Caco-2 (cell line): ENCODE results near the gene RAPGEF2. TPM values are rescaled to one million over a fixed set of nuclear protein-coding genes. Genes with fewer than 3 reads are reported as not detected.
"Not testable (repeated sequence)": the region's sequence is repeated elsewhere in the genome, so short reads cannot be mapped to it uniquely, and the experiment has no call there.

Source experiments
- BruUV-seq: library from RNA; stranded (reverse); fragments of 400-500 nt; replicated peaks from 2 replicates; lab custom pipeline; 2021; lab: Mats Ljungman, UMichigan
- CTCF ChIA-PET: fragments of 300-600 bp; sonication (Branson Sonifier 250); formaldehyde crosslinking; loops from one replicate; lab custom pipeline; 2022; ENCODE audit warnings: antibody characterized with exemption; lab: Charles Lee
- POLR2A ChIA-PET: fragments of 300-600 bp; sonication (Branson Sonifier 250); formaldehyde crosslinking; loops from one replicate; lab custom pipeline; 2022; ENCODE audit warnings: antibody characterized with exemption; lab: Charles Lee
- DNase-seq, 2 experiments: peaks; one replicate each; pipeline versions ENCODE4 v3.0.0 to v3.0.0-alpha.2; 2020 to 2022
- H3K27me3 ChIP-seq: replicated peaks from 2 replicates; pipeline ENCODE4 v1.6.0; 2011; ENCODE audit warnings: low read length; ENCODE audit not compliant: control insufficient read depth, insufficient read depth
- H3K36me3 ChIP-seq: 2 replicates; pipeline ENCODE4 v1.5.1; 2011; ENCODE audit warnings: low read length; ENCODE audit not compliant: control insufficient read depth, insufficient read depth
- H3K4me1 ChIP-seq: fragments of 250-450 bp; sonication (Bioruptor Pico); 2 replicates; pipeline ENCODE4 v1.5.1; 2020; ENCODE audit warnings: mild to moderate bottlenecking
- H3K4me3 ChIP-seq: 2 replicates; pipeline ENCODE4 v1.5.1; 2011; ENCODE audit warnings: low read depth, mild to moderate bottlenecking, control low read depth, low read length
- H3K9me3 ChIP-seq: fragments of 250-450 bp; sonication (Bioruptor Pico); 2 replicates; pipeline ENCODE4 v1.5.1; 2020; ENCODE audit warnings: mild to moderate bottlenecking, moderate library complexity
- H3K27ac Mint-ChIP-seq: one replicate; pipeline ENCODE4 v1.8.0; 2022; ENCODE audit warnings: mixed read lengths; ENCODE audit not compliant: unreplicated experiment
- H3K27me3 Mint-ChIP-seq: one replicate; pipeline ENCODE4 v1.8.0; 2022; ENCODE audit warnings: mixed read lengths; ENCODE audit not compliant: insufficient read depth, unreplicated experiment
- H3K36me3 Mint-ChIP-seq: one replicate; pipeline ENCODE4 v1.8.0; 2022; ENCODE audit warnings: mild to moderate bottlenecking, mixed read lengths; ENCODE audit not compliant: insufficient read depth, unreplicated experiment
- H3K4me1 Mint-ChIP-seq: one replicate; pipeline ENCODE4 v1.8.0; 2022; ENCODE audit warnings: low read depth, mixed read lengths; ENCODE audit not compliant: unreplicated experiment
- H3K4me3 Mint-ChIP-seq: one replicate; pipeline ENCODE4 v1.8.0; 2022; ENCODE audit warnings: mild to moderate bottlenecking, moderate library complexity, mixed read lengths; ENCODE audit not compliant: unreplicated experiment
- H3K9me3 Mint-ChIP-seq: one replicate; pipeline ENCODE4 v1.8.0; 2022; ENCODE audit warnings: mixed read lengths; ENCODE audit not compliant: unreplicated experiment
- intact Hi-C: fragments of 100-400 bp; cut with micrococcal nuclease; formaldehyde crosslinking; loops from one replicate; pipeline ENCODE4 v1.10.0; 2022; ENCODE audit not compliant: unreplicated experiment
- total RNA-seq: library from RNA; stranded (reverse); gene quantifications from 2 replicates; pipeline ENCODE4 v1.2.3, GENCODE V29; 2022
- TF ChIP-seq, protein P1 (sequence below), 2 experiments: fragments of 200-600 bp in 1 of 2; IDR thresholded peaks; 1 replicate in 1 of 2; 2 replicates in 1 of 2; pipeline versions ENCODE4 v1.5.1 to v1.8.0; 2011 to 2022; ENCODE audit warnings: antibody characterized with exemption in 1 of 2, control low read depth in 1 of 2, inconsistent platforms in 1 of 2, low read depth in 1 of 2, low read length in 1 of 2, mild to moderate bottlenecking in 1 of 2, moderate library complexity in 1 of 2; ENCODE audit not compliant: insufficient read depth in 1 of 2, severe bottlenecking in 1 of 2, unreplicated experiment in 1 of 2

Gene RAPGEF2
- total RNA-seq, 1 experiment from 2014 or later: 67.6 TPM

DNA sequence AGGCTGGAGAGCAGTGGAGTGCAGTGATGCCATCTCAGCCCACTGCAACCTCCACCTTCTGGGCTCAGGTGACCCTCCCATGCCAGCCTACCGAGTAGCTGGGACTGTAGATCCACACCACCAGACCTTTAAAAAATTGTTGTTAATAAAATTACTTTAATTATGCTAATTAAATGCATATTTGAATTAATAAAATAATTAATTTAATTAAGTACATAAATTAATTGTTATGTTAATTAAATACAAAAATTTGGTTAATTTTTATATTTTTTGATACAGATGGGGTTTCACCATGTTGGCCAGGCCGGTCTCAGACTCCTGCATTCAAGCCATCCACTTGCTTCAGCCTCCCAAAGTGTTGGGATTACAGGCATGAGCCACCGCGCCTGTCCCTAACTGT is 12.6 kb upstream of the RAPGEF2 start:
- Histone ChIP-seq H3K4me3 (no peak overlapping the region), H3K36me3 (no peaks in the 10 kb centered on the region), H3K4me1 (peaks cover 4% of the 10 kb centered on the region), H3K9me3 (peaks cover 4% of the 10 kb centered on the region; the same call in 1 of the 2 replicates), H3K27me3 (no peaks in the 10 kb centered on the region)
- BruUV-seq: no TSS peak
- Mint-ChIP-seq H3K36me3 (no peaks in the 10 kb centered on the region), H3K27me3 (no peaks in the 10 kb centered on the region), H3K4me3 (no peak overlapping the region), H3K27ac (no peak overlapping the region), H3K4me1 (no peaks in the 10 kb centered on the region), H3K9me3 (no peaks in the 10 kb centered on the region)
- DNase-seq: no peak
- intact Hi-C loops: no loop called here
- TF ChIP-seq, protein P1, sequence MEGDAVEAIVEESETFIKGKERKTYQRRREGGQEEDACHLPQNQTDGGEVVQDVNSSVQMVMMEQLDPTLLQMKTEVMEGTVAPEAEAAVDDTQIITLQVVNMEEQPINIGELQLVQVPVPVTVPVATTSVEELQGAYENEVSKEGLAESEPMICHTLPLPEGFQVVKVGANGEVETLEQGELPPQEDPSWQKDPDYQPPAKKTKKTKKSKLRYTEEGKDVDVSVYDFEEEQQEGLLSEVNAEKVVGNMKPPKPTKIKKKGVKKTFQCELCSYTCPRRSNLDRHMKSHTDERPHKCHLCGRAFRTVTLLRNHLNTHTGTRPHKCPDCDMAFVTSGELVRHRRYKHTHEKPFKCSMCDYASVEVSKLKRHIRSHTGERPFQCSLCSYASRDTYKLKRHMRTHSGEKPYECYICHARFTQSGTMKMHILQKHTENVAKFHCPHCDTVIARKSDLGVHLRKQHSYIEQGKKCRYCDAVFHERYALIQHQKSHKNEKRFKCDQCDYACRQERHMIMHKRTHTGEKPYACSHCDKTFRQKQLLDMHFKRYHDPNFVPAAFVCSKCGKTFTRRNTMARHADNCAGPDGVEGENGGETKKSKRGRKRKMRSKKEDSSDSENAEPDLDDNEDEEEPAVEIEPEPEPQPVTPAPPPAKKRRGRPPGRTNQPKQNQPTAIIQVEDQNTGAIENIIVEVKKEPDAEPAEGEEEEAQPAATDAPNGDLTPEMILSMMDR (IDR thresholded peaks at IDR 0.05; ENCODE audit: insufficient read depth in 1 of 2, low read depth in 1 of 2, low read length in 1 of 2, severe bottlenecking in 1 of 2, unreplicated experiment in 1 of 2): no peak
- CTCF ChIA-PET: no interaction called here
- POLR2A ChIA-PET: no interaction called here

DNA sequence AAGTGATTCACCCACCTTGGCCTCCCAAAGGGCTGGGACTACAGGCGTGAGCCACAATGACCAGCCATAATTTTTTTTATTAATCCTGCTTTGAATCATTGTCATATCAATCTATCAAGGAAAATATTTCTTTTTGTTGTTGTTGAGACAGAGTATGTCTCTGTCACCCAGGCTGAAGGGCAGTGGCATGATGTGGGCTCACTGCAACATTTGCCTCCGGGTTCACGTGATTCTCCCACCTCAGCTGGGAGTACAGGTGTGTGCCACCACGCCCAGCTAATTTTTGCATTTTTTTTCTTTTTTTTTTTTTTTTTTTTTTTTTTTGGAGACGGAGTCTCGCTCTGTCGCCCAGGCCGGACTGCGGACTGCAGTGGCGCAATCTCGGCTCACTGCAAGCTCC is 8.7 kb upstream of the RAPGEF2 start:
- peaks cover 33% of the 10 kb centered on the region for H3K4me1 ChIP-seq
- H3K27me3 Mint-ChIP-seq, H3K4me3 ChIP-seq, DNase-seq, H3K9me3 Mint-ChIP-seq, H3K4me3 Mint-ChIP-seq, H3K36me3 ChIP-seq, H3K36me3 Mint-ChIP-seq, intact Hi-C loops, H3K27me3 ChIP-seq, H3K9me3 ChIP-seq, BruUV-seq, CTCF ChIA-PET, H3K27ac Mint-ChIP-seq: not testable (repeated sequence)
- peaks cover 16% of the 10 kb centered on the region for H3K4me1 Mint-ChIP-seq
- POLR2A ChIA-PET: interaction anchor here (0.6 kb wide), 1 partner anchor 269 kb away, joined by 3 read pairs; no protein-coding TSS in a partner anchor

DNA sequence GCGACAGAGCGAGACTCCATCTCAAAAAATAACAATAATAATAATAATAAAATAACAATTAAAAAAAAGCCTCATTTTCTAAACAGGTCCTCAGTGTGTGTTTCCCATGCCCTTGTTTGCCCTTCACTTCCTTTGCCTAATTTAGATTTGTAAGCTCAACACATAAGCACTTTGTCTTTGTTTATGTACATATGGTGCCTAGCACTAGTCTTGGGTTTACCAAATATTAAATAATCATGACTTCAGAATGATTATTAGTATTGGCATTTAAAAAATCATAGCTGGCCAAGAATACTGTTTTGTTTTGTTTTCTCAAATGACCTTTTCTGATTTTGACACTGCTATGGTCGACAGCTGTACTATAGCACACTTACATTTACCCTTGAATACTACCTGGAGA is 6.4 kb upstream of the RAPGEF2 start:
- Histone ChIP-seq H3K4me3 (no peak overlapping the region), H3K4me1 (peaks cover 33% of the 10 kb centered on the region), H3K36me3 (no peaks in the 10 kb centered on the region), H3K27me3 (no peaks in the 10 kb centered on the region), H3K9me3 (peaks cover under 1% of the 10 kb centered on the region; the same call in 1 of the 2 replicates)
- Mint-ChIP-seq H3K27ac (no peak overlapping the region), H3K4me3 (no peak overlapping the region), H3K27me3 (no peaks in the 10 kb centered on the region), H3K36me3 (no peaks in the 10 kb centered on the region), H3K4me1 (peaks cover 24% of the 10 kb centered on the region), H3K9me3 (no peaks in the 10 kb centered on the region)
- DNase-seq: no peak
- TF ChIP-seq, protein P1 (IDR thresholded peaks at IDR 0.05; ENCODE audit: insufficient read depth in 1 of 2, low read depth in 1 of 2, low read length in 1 of 2, severe bottlenecking in 1 of 2, unreplicated experiment in 1 of 2): no peak
- intact Hi-C loops: no loop called here
- POLR2A ChIA-PET: no interaction called here
- BruUV-seq: no TSS peak
- CTCF ChIA-PET: no interaction called here

DNA sequence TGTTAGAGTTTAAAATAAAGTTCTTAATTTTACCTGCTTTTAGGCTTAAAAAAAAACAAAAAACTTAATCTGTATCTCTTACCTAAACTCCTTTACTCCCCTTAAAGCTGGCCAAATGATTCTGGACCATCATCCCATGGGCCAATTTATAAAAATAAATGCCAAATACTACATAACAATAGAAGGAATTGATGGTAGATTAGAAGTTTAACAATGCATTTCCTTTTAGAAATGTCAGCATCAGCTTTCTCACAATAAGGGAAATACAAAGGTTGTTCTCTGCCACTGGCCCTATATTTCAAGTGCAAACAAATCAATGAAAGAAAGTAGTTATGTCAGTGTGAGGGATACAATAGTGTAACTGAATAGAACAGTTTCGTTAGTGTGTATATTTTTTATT is 5.7 kb upstream of the RAPGEF2 start:
- Histone ChIP-seq H3K4me1 (peaks cover 36% of the 10 kb centered on the region), H3K27me3 (no peaks in the 10 kb centered on the region), H3K9me3 (no peaks in the 10 kb centered on the region), H3K36me3 (no peaks in the 10 kb centered on the region), H3K4me3 (no peak overlapping the region)
- ChIA-PET CTCF (no interaction called here), POLR2A (no interaction called here)
- Mint-ChIP-seq H3K27ac (no peak overlapping the region), H3K36me3 (no peaks in the 10 kb centered on the region), H3K4me1 (peaks cover 24% of the 10 kb centered on the region), H3K4me3 (no peak overlapping the region), H3K27me3 (no peaks in the 10 kb centered on the region), H3K9me3 (no peaks in the 10 kb centered on the region)
- TF ChIP-seq, protein P1 (IDR thresholded peaks at IDR 0.05; ENCODE audit: insufficient read depth in 1 of 2, low read depth in 1 of 2, low read length in 1 of 2, severe bottlenecking in 1 of 2, unreplicated experiment in 1 of 2): no peak
- intact Hi-C loops: no loop called here
- DNase-seq: no peak
- no TSS peak for BruUV-seq
